H1 (cell line): ENCODE measurements around the gene TMPRSS4.
"Not testable (repeated sequence)": the region's sequence is repeated elsewhere in the genome, so short reads cannot be mapped to it uniquely, and the experiment has no call there.

Experiments
- ASH2L ChIP-seq: fragments of 200-600, 300-600 bp; sonication (generic); IDR thresholded peaks from one replicate; pipeline ENCODE4 v1.7.1; 2017; ENCODE audit warnings: low read length
- CBX8 ChIP-seq: fragments of 300-800, 300-1000 bp; sonication (generic); IDR thresholded peaks from 2 replicates; pipeline ENCODE4 v1.7.1; 2016; ENCODE audit warnings: low read depth, low read length, borderline replicate concordance
- EP300 ChIP-seq, 2 experiments: IDR thresholded peaks; 1 replicate in 1 of 2; 2 replicates in 1 of 2; pipeline ENCODE4 v1.6.1; 2011 to 2012; ENCODE audit warnings: low read depth in 2 of 2, low read length in 2 of 2, mild to moderate bottlenecking in 2 of 2, borderline replicate concordance in 1 of 2, inconsistent platforms in 1 of 2, moderate library complexity in 1 of 2
- GABPA ChIP-seq: IDR thresholded peaks from 2 replicates; pipeline ENCODE4 v1.6.1; 2011; ENCODE audit warnings: mild to moderate bottlenecking, low read length, moderate library complexity, borderline replicate concordance; ENCODE audit not compliant: insufficient read depth
- NRF1 ChIP-seq: IDR thresholded peaks from 2 replicates; pipeline ENCODE4 v1.6.1; 2011; ENCODE audit warnings: mild to moderate bottlenecking, low read depth, low read length, improper control_type of control experiment
- POLR2A ChIP-seq, 2 experiments: IDR thresholded peaks; 1 replicate in 1 of 2; 2 replicates in 1 of 2; pipeline ENCODE4 v1.6.1; 2011; ENCODE audit warnings: low read depth in 2 of 2, low read length in 2 of 2, mild to moderate bottlenecking in 2 of 2; ENCODE audit errors: control extremely low read depth in 1 of 2
- RNF2 ChIP-seq: fragments of 200-900, 300-1000 bp; sonication (generic); IDR thresholded peaks from 2 replicates; pipeline ENCODE4 v1.7.1; 2016; ENCODE audit warnings: borderline replicate concordance, low read depth, mild to moderate bottlenecking, antibody characterized with exemption, low read length; ENCODE audit not compliant: poor library complexity, severe bottlenecking; ENCODE audit errors: missing control alignments
- YY1 ChIP-seq: IDR thresholded peaks from 2 replicates; pipeline ENCODE4 v1.6.1; 2011; ENCODE audit warnings: low read depth, mild to moderate bottlenecking, low read length
- ZNF274 ChIP-seq: IDR thresholded peaks from 2 replicates; pipeline ENCODE4 v1.7.0; 2012; ENCODE audit warnings: low read length, borderline replicate concordance; ENCODE audit errors: extremely low read depth
- TF ChIP-seq, protein P1 (sequence below), 3 experiments: IDR thresholded peaks; 1 replicate in 2 of 3; 2 replicates in 1 of 3; pipeline versions ENCODE4 v1.5.1 to v1.6.1; 2011; ENCODE audit warnings: low read length in 3 of 3, mild to moderate bottlenecking in 3 of 3, inconsistent platforms in 2 of 3, low read depth in 1 of 3, moderate library complexity in 1 of 3; ENCODE audit not compliant: insufficient read depth in 1 of 3; ENCODE audit errors: control extremely low read depth in 1 of 3
- TF ChIP-seq, protein P2 (sequence below): IDR thresholded peaks from 2 replicates; pipeline ENCODE4 v1.6.1; 2011; ENCODE audit warnings: low read length, improper control_type of control experiment

DNA sequence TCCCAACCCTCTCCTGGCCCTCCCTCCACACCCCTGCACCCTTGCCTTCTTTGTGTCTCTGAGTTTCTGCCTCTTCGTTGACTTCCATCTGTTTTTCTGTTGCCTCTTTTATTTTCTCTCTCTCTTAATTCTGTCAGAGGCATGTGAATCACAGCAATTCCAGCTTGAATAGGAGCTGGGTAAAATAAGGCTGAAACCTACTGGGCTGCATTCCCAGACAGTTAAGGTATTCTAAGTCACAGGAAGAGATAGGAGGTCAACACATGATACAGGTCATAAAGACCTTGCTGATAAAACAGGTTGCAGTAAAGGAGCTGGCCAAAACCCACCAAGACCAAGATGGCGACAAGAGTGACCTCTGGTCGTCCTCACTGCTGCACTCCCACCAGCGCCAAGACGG lies 14.2 kb upstream of the TMPRSS4 start:
- TF ChIP-seq POLR2A (IDR thresholded peaks at IDR 0.05; ENCODE audit: control extremely low read depth in 1 of 2, low read depth in 2 of 2, low read length in 2 of 2); EP300 (IDR thresholded peaks at IDR 0.05; ENCODE audit: borderline replicate concordance in 1 of 2, low read depth in 2 of 2, low read length in 2 of 2); NRF1; RNF2; YY1; ASH2L; CBX8; ZNF274; GABPA: not testable (repeated sequence)
- TF ChIP-seq, protein P1, sequence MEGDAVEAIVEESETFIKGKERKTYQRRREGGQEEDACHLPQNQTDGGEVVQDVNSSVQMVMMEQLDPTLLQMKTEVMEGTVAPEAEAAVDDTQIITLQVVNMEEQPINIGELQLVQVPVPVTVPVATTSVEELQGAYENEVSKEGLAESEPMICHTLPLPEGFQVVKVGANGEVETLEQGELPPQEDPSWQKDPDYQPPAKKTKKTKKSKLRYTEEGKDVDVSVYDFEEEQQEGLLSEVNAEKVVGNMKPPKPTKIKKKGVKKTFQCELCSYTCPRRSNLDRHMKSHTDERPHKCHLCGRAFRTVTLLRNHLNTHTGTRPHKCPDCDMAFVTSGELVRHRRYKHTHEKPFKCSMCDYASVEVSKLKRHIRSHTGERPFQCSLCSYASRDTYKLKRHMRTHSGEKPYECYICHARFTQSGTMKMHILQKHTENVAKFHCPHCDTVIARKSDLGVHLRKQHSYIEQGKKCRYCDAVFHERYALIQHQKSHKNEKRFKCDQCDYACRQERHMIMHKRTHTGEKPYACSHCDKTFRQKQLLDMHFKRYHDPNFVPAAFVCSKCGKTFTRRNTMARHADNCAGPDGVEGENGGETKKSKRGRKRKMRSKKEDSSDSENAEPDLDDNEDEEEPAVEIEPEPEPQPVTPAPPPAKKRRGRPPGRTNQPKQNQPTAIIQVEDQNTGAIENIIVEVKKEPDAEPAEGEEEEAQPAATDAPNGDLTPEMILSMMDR (IDR thresholded peaks at IDR 0.05; ENCODE audit: control extremely low read depth in 1 of 3, insufficient read depth in 1 of 3, low read depth in 1 of 3, low read length in 3 of 3), result not testable (repeated sequence)
- TF ChIP-seq, protein P2, sequence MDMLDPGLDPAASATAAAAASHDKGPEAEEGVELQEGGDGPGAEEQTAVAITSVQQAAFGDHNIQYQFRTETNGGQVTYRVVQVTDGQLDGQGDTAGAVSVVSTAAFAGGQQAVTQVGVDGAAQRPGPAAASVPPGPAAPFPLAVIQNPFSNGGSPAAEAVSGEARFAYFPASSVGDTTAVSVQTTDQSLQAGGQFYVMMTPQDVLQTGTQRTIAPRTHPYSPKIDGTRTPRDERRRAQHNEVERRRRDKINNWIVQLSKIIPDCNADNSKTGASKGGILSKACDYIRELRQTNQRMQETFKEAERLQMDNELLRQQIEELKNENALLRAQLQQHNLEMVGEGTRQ, result not testable (repeated sequence)
